ENCODE data around the gene NPEPL1.

DNA sequence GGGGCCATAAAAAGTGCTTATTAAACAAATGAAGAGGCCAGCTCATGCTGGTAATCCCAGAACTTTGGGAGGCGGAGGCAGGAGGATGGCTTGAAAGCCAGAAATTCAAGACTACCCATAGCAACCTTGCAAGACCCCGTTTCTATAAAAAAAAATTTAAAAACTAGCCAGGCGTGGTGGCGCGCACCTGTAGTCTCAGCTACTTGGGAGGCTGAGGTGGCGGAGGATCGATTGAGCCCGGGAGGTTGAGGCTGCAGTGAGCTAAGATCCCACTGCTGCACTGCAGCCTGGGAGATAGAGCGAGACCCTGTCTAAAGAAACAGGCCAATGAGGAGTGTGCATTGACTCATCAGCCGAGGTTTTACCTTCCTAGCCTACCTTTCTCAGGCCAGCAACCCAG lies 15.2 kb downstream of the NPEPL1 start:
- TF ChIP-seq BHLHE40 (IDR thresholded peaks at IDR 0.05; ENCODE audit: low read depth, low read length) (no peak), JUNB (IDR thresholded peaks at IDR 0.05) (no peak), EP300 (IDR thresholded peaks at IDR 0.05) (no peak), RFX5 (IDR thresholded peaks at IDR 0.05) (no peak), JUN (IDR thresholded peaks at IDR 0.05) (no peak), CEBPB (IDR thresholded peaks at IDR 0.05) (no peak), MAZ (IDR thresholded peaks at IDR 0.05; ENCODE audit: borderline replicate concordance, low read depth, low read length) (no peak), ZNF302 (CRISPR knock-in tag; IDR thresholded peaks at IDR 0.05) (no peak), HDAC2 (IDR thresholded peaks at IDR 0.05) (no peak)
- TF ChIP-seq, protein P1, sequence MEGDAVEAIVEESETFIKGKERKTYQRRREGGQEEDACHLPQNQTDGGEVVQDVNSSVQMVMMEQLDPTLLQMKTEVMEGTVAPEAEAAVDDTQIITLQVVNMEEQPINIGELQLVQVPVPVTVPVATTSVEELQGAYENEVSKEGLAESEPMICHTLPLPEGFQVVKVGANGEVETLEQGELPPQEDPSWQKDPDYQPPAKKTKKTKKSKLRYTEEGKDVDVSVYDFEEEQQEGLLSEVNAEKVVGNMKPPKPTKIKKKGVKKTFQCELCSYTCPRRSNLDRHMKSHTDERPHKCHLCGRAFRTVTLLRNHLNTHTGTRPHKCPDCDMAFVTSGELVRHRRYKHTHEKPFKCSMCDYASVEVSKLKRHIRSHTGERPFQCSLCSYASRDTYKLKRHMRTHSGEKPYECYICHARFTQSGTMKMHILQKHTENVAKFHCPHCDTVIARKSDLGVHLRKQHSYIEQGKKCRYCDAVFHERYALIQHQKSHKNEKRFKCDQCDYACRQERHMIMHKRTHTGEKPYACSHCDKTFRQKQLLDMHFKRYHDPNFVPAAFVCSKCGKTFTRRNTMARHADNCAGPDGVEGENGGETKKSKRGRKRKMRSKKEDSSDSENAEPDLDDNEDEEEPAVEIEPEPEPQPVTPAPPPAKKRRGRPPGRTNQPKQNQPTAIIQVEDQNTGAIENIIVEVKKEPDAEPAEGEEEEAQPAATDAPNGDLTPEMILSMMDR (IDR thresholded peaks at IDR 0.05): no peak
- TF ChIP-seq, protein P2, sequence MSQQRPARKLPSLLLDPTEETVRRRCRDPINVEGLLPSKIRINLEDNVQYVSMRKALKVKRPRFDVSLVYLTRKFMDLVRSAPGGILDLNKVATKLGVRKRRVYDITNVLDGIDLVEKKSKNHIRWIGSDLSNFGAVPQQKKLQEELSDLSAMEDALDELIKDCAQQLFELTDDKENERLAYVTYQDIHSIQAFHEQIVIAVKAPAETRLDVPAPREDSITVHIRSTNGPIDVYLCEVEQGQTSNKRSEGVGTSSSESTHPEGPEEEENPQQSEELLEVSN (IDR thresholded peaks at IDR 0.05; ENCODE audit: borderline replicate concordance, low read depth): no peak
- TF ChIP-seq, protein P3, sequence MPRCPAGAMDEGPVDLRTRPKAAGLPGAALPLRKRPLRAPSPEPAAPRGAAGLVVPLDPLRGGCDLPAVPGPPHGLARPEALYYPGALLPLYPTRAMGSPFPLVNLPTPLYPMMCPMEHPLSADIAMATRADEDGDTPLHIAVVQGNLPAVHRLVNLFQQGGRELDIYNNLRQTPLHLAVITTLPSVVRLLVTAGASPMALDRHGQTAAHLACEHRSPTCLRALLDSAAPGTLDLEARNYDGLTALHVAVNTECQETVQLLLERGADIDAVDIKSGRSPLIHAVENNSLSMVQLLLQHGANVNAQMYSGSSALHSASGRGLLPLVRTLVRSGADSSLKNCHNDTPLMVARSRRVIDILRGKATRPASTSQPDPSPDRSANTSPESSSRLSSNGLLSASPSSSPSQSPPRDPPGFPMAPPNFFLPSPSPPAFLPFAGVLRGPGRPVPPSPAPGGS (IDR thresholded peaks at IDR 0.05): no peak

All from A549 (cell line).